NCI-H2227 (cell line): ENCODE data around the gene EPX.
A peak's percentile ranks its signal among the peaks of the same experiment; 100 is the strongest.
"Not testable (repeated sequence)": the region's sequence is repeated elsewhere in the genome, so short reads cannot be mapped to it uniquely, and the experiment has no call there.

Experiments used
- DNase-seq: peaks from one replicate; lab custom pipeline; 2025; ENCODE audit not compliant: unreplicated experiment; lab: John Stamatoyannopoulos, UW

The EPX gene, protein sequence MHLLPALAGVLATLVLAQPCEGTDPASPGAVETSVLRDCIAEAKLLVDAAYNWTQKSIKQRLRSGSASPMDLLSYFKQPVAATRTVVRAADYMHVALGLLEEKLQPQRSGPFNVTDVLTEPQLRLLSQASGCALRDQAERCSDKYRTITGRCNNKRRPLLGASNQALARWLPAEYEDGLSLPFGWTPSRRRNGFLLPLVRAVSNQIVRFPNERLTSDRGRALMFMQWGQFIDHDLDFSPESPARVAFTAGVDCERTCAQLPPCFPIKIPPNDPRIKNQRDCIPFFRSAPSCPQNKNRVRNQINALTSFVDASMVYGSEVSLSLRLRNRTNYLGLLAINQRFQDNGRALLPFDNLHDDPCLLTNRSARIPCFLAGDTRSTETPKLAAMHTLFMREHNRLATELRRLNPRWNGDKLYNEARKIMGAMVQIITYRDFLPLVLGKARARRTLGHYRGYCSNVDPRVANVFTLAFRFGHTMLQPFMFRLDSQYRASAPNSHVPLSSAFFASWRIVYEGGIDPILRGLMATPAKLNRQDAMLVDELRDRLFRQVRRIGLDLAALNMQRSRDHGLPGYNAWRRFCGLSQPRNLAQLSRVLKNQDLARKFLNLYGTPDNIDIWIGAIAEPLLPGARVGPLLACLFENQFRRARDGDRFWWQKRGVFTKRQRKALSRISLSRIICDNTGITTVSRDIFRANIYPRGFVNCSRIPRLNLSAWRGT

DNA sequence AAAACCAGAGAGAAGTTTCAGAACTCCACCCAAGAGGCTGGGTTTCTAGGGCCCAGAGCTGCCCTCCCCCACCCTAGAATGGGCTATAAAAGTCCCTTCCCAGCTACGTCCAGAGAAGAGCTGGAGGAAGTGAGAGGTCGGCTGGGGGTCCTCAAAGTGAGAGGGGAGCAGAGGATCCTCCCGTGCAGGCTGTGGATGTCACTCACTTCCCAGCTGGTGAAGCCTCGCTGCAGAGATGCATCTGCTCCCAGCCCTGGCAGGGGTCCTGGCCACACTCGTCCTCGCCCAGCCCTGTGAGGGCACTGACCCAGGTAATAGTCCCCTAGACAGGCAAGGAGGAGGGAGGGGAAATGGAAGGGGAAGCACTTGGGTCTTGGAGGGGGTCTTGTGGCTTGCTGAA is at the start of gene EPX:
EPX (plus strand) TSS at position 115 of the 400 bp plus-strand sequence; CDS start at position 236, 121 bp downstream.
- DNase-seq = no peak

DNA sequence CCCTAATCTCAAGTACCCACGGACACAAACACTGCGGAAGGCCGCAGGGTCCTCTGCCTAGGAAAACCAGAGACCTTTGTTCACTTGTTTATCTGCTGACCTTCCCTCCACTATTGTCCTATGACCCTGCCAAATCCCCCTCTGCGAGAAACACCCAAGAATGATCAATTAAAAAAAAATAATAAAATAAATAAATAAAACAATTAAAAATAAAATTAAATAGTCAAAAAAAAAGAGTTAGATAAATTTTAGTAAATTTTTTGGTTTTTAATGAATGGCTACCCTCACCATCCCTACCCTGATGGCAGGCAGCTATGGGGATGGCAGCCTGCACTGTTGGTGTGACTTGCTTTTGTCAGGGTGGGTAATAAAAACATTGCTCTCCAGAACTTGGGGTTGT is 49.2 kb upstream of the EPX start:
- DNase-seq = not testable (repeated sequence)

DNA sequence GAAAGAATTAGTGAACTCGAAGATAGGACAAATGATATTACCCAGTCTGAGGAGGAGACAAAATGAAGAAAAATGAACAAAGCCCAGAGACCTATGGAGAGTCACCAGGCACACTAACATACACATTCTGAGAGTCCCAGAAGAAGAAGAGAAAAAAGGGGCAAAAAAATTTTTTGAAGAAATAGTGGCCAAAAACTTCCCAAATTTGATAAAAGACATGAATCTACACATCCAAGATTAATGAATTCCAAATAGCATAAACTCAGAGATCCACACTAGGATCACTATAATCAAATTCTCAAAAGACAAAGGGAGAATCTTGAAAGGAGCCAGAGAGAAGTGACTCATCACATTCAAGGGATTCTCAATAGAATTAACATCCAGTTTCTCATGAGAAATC is 47.7 kb upstream of the EPX start:
- no peak for DNase-seq

DNA sequence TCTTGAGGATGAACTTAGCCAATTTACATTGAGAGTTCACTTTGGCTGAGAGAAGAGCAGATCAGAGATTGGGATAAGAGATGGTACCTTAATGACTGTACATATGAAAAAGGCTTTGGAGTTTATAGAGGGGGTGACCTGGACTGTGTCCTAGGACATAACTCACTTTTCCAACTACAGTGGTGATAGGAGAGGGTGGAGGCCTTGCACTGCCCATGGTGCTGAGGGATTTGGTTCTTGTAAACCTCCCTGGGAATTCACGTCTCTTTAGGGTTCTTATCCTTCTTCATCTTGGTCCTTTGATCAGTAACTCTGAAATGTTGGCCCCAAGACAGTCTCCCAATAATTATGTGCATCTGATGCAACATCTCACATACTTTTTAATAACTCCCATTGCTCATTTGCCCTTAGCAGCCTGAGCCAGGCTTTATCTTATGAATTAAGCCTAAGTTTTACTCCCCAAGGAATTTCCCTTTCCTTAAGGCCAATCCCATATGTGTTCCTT is 44.5 kb upstream of the EPX start, which contains the start of gene OR4D1:
OR4D1 (plus strand) TSS at position 455 of the 505 bp plus-strand sequence. CDS start 6,770 bp downstream, outside the sequence.
- DNase-seq = no peak

DNA sequence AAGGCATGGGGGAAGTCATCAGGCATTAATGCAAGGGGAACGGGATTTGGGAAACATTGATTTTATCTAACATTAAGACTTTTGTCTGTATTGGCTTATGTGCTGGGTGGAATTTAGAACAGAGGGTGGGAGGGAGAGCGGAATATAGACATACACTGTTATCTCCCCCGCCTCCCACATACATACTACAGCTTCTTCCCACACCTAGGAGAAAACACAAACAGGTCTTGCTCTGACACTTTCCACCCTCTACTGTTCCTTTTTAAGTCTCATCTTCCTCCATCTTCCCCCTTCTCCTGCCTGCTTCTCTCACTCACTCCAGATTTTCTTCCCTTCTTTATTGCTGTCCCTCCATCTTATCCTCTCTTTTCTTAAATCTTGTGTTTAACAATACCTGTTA is 43.9 kb upstream of the EPX start:
- no peak for DNase-seq

DNA sequence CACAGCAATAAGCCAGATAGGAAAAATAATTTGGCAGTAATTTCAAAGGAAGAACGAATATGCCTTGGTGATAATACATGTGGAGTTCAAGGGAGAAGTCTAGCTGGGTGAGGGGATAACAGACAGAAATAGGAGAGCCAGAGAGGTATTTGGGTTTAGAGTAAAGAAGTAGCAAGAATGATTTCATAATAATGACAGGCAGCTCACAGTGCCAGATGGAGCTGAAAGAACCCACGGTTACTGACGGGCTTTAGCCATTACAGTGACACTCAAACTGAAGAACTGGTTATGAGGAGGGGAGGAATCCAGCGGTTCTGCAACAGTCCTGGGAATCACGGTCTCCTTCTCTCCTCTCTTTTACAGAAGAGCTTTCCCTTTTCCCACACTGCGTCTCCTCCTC is 42.1 kb upstream of the EPX start:
- no peak for DNase-seq

DNA sequence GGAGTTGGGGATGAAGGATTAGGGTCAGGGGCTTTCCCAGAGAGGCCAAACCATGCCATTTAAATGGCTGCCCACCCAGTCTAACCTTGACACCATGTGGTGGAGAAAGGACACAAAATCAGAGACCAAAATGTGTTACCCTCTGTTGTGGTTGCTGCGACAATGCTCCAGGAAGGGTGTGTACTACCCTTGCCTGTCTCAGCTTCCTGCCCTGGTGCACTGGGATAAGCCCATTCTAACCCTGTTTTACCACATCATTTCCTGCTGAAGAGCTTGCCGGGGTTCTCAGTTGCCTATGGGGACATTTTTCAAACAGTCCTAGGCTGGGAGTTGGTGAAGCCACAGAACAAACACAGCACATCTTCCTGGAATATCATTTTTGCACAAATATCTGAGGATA is 39.5 kb upstream of the EPX start:
- no peak for DNase-seq

DNA sequence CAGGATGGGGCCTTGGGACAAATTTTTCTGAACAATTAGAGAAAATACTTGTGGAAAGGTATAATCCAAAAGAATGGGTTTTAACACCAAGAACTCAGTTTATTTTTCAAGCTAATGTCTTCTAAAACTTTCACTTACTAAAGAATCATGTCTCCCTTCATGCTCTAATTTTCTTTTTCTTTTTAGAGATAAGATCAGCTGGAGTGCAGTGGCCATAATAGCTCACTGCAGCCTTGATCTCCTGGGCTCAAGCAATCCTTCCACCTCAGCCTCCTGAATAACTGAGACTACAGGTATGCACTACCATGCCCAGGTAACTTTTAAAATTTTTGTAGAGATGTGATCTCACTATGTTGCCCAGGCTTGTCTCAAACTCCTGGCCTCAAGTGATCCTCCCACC is 38.9 kb upstream of the EPX start:
- DNase-seq = no peak

DNA sequence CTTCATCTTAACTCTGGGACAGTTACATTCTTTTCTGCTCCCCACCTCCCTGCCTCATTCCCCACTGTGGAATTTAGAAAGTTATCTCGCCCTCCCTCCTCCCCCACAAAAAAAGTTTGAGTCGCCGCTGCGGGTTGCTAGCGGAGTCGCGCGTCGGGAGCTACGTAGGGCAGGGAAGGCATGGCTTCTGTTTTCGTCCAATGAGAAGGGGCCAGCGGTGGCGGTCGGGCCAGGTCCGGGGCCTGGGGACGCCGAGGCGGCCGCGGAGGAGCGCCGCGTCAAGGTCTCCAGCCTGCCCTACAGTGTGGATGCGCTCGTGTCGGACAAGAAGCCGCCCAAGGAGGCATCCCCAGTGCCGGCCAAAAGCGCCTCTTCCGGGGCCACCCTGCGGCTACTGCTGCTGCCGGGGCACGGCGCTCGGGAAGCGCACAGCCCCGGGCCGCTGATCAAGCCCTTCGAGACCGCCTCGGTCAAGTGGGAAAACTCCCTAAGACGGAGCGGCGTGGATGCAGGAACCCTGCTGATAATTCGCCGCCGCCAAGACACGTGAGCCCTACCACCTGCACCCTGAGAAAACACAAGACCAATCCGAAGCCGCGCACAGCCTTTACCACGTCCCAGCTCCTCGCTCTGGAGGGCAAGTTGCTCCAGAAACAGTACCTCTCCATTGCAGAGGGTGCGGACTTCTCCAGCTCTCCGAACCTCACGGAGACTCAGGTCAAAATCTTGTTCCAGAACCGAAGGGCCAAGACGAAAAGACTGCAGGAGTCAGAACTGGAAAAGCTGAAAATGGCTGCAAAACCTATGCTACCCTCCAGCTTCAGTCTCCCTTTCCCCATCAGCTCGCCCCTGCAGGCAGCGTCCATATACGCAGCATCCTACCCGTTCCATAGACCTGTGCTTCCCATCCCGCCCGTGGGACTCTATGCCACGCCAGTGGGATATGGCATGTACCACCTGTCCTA is 35.4 kb upstream of the EPX start:
- peak; percentile 61 for DNase-seq

DNA sequence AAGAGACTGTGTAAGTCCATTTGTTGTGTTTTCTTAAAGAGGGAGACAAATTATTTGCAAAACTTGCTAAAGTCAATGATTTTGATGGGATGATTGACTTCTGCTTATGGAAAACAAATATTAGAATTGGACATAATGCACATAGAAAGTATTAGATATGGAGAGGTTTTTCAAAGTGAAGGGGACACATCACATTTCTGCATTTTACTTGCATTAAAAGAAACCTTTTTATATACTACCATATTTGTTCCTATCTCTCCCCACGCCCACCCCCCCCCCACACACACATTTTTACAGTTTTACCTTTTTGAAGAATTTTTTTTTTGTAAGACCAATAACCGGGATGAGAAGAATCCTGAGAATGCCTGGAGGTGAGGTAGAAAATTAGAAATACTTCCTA is 34.3 kb upstream of the EPX start:
- no peak for DNase-seq

DNA sequence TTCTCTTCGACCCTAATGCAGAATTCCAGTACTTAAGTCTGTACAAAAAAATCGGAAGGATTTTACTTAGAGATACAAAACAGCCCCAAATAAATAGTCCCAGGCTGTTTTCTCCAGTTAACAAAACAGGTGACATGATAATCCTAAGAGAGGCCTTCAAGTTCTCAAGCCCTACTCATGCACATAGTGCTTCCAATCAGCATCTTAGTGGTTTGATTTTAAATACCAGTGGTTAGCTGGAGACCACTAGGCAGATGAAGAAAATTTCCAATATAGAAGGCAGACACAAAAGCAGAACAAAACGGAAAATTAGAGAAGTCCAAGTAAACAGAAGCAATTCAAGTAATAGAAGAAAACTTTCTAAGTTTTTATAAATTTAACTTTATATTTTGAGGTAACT is 31.0 kb upstream of the EPX start:
- DNase-seq = no peak

DNA sequence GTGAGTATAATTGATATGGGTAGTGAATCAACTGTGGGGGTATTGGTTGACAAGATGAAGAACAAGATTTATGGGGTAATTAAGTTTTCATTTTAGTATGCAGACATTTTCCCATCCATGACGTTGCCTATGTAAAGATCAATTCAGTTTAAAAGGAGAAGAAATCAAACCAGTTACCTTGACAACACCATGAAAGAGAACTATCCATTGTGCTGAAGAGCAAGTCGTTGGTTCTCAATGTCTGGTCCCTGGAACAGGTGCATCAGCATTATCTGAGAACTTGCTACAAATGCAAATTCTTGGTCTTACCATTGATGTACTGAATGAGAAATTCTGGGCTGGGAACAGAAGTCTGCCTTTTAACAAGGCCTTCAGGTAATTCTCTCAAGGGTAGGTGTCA is 26.5 kb upstream of the EPX start:
- no peak for DNase-seq

DNA sequence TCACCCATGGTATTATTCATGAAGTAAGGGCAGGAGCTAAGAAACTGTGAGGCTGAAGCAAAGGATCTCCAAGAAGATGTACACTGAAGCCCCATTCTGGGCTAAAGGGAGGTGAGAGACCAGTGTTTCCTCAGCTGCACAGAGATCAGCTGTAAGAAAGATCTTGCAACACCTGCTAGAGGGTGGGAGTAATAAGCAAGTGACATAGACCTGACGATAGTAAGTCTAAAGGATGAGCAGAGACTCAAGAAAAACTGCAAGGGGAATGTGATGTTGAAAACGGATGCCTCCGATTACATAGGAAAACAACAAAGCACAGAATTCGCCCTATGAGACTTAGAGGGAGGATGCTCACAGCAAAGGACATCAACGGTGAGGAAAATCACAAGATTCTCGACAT is 25.8 kb upstream of the EPX start, which contains the start of gene OR4D2:
OR4D2 (plus strand) TSS at position 301 of the 400 bp plus-strand sequence. CDS start 2,674 bp downstream, outside the sequence.
- no peak for DNase-seq

DNA sequence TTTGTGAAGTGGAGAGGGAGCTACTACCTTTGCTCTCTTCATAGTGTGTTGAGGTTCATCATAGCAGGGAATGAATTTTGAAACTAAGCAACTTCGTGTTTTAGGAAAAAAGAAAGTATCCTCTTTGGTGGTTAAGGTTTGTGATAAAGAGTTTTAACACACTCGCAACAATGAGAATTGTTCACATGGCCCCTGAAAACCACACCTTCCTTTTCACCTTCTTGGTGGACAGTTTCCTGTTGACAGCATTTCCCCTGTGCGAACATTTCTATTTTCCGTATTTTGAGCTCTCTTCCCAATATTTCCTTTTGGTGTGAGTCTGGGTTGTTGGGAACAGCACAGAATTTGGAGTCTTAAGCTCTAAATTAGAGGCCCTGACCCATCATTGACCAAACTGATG is 21.9 kb upstream of the EPX start:
- no peak for DNase-seq

DNA sequence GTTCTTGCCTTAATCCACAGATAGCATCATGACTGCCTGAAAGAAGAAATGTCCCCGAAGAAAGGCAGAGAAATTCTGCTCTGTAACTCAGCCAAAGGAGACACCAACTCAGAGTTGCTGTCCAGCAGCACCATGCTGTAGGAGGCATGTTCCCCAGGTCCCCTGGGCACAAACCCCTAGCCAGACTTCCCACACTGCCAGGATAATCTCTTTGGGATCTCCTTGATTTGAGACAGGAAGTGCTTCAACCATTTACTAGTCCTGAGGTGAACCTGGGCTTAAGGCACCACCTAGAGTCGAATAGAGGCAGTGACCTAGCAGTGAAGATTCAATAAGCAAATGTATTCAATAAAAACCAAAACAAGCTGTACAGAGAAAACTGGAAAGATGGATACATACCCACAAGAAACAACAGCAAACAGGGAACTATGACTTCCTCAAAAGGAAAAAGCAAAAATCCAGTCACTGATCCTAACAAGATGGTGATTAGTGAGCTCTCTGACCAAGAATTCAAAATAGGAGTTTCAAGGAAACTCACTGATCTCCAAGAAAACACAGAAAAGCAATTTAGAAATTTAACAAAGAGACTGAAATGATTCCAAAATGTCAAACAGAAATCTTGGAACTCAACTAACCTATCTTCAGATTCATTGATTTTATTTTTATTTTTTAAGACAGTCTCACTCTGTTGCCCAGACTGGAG is 20.0 kb upstream of the EPX start:
- peak; percentile 14 for DNase-seq

DNA sequence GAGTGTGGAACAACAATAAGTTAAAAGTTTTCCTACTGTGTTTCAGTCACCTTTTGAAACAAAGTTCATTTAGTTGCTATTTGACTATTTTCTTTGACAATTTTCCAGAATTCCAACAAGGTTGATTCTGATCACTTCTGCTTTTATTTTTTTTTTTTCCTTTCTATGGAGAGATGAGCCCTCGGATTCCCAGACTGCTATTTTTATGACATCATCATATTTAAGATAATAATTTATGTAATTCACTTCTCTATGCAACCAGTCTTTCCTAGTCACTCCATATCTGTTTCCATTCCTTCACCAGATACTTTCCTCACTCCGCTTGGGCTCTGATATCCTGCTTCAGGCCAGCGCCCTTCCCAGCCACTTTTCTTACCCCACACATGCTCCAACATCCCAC is 17.7 kb upstream of the EPX start:
- no peak for DNase-seq

DNA sequence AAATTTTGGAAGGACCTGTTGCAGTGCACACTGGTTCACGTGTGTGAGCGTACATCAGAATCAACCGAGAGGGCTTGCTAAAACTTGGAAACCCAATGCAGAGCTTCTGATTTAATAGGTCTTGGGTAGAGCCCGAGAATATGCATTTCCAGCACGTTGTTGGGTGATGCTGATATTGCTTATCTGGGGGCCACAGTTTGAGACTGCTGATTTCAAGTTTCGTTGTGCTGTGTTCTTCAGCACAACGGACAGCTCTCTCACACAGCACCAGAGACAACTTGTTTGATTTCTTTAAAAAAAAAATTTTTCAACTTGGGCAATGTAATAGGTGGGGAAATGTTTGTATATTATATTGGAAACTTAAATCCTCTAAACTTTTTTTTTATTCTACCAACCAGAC is 16.3 kb upstream of the EPX start:
- DNase-seq = no peak

DNA sequence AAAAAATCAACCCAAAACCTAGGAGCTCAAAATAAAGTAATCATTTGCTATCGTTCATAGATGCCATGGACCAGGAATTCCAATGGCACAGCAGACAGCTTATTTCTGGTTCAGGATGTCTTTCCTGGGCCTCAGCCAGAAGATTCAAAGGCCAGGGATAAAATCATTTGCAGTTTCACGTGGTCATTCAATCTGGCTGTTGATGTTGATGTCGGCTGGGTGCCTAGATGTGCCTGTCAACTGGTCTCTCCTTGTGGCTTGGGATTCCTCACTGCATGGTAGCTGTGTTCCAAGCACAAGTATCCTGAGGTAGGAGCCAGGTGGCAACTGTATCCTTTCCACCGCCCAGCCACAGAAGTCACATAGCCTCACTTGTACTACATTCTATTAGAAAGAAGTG is 10.7 kb upstream of the EPX start:
- no peak for DNase-seq

DNA sequence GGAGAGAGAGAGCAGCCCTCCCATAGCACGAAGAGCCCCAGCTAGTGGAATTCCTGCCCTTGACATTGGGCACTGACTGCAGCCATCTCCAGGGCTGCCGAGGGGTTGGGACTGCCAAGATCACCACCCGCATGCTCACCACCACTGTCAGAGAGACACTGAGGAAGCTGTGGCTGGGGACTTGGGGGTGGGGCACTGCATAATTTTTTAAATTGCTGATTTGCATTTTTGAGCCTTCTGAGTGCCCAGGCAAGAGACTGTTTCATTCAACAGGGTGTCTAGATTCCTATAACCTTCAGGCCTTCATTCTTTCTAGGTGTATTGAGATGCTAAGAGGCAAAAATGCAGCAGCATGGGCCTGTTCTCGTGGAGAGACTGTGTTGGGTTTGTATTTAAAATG is 9.0 kb upstream of the EPX start:
- DNase-seq = no peak

DNA sequence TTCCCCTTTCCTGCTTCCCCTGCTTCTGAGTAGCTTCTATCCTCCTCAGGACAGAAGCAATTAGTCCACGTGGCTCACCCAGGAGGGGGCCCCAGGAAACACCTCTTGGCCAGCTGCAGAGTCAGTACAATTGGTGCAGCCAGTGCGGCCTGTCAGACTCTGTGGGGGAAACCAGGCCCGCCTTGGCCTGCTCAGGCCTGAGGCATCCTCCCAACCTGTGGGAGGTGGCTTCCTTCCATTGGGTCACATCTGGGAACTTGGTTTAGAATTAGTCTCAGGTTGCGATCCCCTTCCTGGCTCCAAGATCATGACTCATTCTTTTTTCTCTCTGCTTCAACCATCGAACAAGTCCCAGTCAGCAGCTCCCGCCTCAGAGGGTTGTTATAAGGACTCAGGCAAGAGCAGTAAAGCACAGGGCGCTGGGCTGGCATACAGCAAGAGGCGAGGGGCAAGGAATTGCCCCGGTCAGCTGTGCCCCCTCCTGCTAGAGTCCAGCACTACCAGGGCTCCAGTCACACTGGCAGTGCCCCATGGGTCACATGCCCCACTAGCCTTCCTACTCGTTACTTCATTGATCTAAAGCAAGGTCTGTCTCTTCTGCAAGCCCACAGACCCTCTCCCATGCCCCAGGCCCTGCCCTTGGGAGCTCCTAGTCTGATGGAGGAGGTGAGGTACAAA is 8.1 kb upstream of the EPX start:
- no peak for DNase-seq
